GM12875 (cell line): ENCODE results near the gene CBX5.

Experiments
- H3K4me3 ChIP-seq: one replicate; pipeline ENCODE4 v1.5.1; 2011; ENCODE audit warnings: low read depth, low read length, control low read depth
- CTCF ChIP-seq: IDR thresholded peaks from 2 replicates; pipeline ENCODE4 v1.5.1; 2011; ENCODE audit warnings: low read depth, mild to moderate bottlenecking, control low read depth, inconsistent platforms, low read length, moderate library complexity, borderline replicate concordance; ENCODE audit not compliant: insufficient read depth

The CBX5 gene

GRCh38 chr12:54306925-54307741 is 27.2 kb upstream of the CBX5 start:
- no peak overlapping the region for H3K4me3 ChIP-seq
- TF ChIP-seq CTCF: no peak

GRCh38 chr12:54304187-54304810 is 24.4 kb upstream of the CBX5 start:
- H3K4me3 ChIP-seq: no peak overlapping the region
- TF ChIP-seq CTCF: no peak

GRCh38 chr12:54303640-54304039 is 23.7 kb upstream of the CBX5 start:
- no peak overlapping the region for H3K4me3 ChIP-seq
- no peak for TF ChIP-seq CTCF

GRCh38 chr12:54301428-54302048 is 21.6 kb upstream of the CBX5 start:
- TF ChIP-seq CTCF: no peak
- no peak overlapping the region for H3K4me3 ChIP-seq

GRCh38 chr12:54300732-54301427 is 21.0 kb upstream of the CBX5 start, which contains the start of gene NFE2:
TSS of gene NFE2 (minus strand) at chr12:54301015. CDS start at chr12:54295248, 5,767 bp downstream.
- H3K4me3 ChIP-seq: no peak within 1 kb of the TSS
- TF ChIP-seq CTCF: no peak

- H3K4me3 ChIP-seq: no peak overlapping the region
- no peak for TF ChIP-seq CTCF
Measured at GRCh38 chr12:54300225-54300731, 20.4 kb upstream of the CBX5 start.
